Measurements from ENCODE around the gene PTPRE.

PTPRE gene

DNA sequence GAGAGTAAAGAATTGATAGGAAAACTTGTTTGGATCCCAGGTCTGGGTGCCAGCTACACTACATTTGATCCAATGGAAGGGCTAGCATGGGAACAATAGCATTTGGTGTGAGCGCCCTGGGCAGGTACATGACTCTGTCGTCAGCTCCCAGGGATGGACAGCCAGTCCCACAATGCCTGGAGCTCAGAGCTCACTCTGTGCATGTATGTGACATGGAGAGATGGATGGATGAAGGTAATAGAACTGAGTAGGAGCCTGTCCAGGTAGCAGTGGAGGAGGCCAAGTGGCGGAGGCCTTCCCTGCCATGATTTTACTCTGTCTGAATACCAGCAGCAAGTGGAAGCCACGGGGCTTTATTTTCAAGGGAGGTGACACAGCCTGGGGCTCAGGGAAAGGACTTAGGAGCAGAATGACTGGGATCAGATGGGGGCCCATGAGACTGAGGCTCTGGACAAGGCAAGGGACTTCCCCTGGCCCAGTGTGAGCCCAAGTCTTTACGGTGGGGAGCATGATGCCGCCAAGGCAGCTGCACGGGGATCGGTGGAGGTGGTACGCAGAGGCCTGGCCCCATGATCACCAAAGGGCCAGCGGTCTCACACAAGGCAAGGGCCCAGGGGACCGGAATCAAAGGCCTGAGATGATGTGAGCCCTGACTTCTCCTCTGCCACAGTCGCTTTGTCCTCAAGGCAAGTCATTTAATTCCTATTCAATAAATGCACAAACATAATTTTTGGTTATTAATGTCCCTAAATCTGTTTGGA, 5.9 kb downstream of the PTPRE start:
- Histone ChIP-seq H3K4me1 (ENCODE audit: control insufficient read depth, insufficient read depth, low read length) (no peaks in the 10 kb centered on the region), H3K9ac (ENCODE audit: low read length) (no peak overlapping the region), H3K27ac (ENCODE audit: low read depth, low read length) (no peak overlapping the region), H3K4me3 (ENCODE audit: low read length) (no peak overlapping the region), H3K27me3 (ENCODE audit: control insufficient read depth, insufficient read depth, low read length) (no peaks in the 10 kb centered on the region), H3K36me3 (ENCODE audit: control insufficient read depth, insufficient read depth, low read length) (no peaks in the 10 kb centered on the region)

DNA sequence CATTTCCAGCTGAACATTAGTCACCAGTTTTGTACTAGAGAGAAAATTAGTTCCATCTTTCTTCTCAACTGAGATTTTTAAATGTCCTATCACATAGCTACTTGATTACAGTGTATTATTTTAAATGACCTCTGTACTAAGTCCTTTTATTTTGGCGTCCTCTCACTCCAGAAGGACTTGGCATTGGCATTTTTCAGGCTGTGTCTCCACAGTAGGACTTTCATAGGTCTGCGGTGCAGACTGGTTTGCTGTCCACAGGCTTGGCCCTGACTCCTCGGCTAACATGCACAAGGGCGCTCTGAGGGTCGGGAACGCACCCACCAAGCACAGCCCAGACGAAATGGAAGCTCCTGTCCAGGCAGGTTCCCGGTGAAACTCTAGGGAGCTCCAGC, 6.5 kb downstream of the PTPRE start:
- Histone ChIP-seq H3K4me1 (ENCODE audit: control insufficient read depth, insufficient read depth, low read length) (no peaks in the 10 kb centered on the region), H3K27me3 (ENCODE audit: control insufficient read depth, insufficient read depth, low read length) (no peaks in the 10 kb centered on the region), H3K9ac (ENCODE audit: low read length) (no peak overlapping the region), H3K27ac (ENCODE audit: low read depth, low read length) (no peak overlapping the region), H3K4me3 (ENCODE audit: low read length) (no peak overlapping the region), H3K36me3 (ENCODE audit: control insufficient read depth, insufficient read depth, low read length) (no peaks in the 10 kb centered on the region)

DNA sequence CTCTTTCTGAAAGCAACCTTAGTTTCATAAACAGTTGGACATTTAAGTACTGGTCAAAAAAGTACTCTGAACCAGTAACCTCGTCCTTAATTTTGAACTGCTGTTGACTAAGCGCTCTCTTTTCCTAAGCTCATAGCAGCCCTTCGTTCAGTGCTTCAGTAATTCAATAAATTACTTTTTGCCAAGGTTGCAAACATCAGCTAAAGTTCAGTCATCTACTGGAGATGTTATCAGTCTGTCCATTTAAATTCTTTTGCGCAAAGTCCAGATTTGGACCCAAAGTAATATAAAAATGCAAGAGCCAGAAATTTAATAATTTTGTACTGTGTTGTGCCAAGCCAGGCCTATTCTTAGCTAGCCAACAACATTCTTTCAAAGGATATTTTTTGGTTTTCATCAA, 8.4 kb downstream of the PTPRE start:
- peaks cover 3% of the 10 kb centered on the region for H3K4me1 ChIP-seq (ENCODE audit: control insufficient read depth, insufficient read depth, low read length)

DNA sequence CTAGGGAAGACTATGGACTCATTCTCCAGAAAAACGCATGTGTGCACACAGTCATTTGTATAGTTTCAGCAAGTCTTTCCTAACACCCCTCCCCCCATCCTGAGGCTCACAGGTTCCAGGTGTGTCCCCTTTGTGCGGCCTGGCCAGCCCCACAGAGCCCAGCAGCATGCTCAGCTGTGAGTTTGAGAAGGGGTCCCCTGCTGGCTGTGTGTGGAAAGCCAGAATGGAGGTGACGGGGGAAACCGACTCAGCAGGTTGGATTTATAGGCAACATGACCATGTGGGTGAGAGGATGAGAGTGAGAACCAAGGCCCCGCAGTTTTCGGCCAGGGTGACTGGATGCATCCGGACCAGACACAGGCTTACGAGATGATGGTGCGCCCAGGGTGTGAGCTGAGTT, 9.9 kb downstream of the PTPRE start:
- H3K4me3 ChIP-seq (ENCODE audit: low read length), result no peak overlapping the region
- no peak overlapping the region for H3K27ac ChIP-seq (ENCODE audit: low read depth, low read length)
- no peaks in the 10 kb centered on the region for H3K27me3 ChIP-seq (ENCODE audit: control insufficient read depth, insufficient read depth, low read length)
- H3K4me1 ChIP-seq (ENCODE audit: control insufficient read depth, insufficient read depth, low read length), result peaks cover 4% of the 10 kb centered on the region
- no peaks in the 10 kb centered on the region for H3K36me3 ChIP-seq (ENCODE audit: control insufficient read depth, insufficient read depth, low read length)
- no peak overlapping the region for H3K9ac ChIP-seq (ENCODE audit: low read length)

More for the DNA sequence above, 8.4 kb downstream of the PTPRE start:
- Histone ChIP-seq H3K9ac (ENCODE audit: low read length) (no peak overlapping the region), H3K27ac (ENCODE audit: low read depth, low read length) (no peak overlapping the region), H3K4me3 (ENCODE audit: low read length) (no peak overlapping the region), H3K36me3 (ENCODE audit: control insufficient read depth, insufficient read depth, low read length) (no peaks in the 10 kb centered on the region), H3K27me3 (ENCODE audit: control insufficient read depth, insufficient read depth, low read length) (no peaks in the 10 kb centered on the region)

DNA sequence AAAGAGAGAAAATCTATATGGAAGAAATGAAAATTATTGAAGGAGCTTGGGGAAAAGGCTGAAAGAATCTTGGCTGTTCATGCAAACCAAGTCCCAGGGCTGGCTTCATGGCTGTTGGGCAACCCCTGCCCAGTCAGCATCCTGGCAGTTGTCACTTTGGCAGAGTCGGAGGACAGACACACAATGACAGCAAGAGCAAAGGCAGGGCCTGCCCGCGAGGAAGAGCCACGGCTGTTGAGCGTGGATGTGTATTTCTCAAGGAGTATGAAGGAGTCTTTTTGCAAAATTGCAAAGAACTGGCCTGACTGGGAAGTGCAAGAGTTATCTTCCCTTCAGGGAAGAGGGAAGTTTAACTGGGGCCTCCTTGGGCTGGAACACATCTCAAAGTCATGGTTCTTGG, 11.7 kb downstream of the PTPRE start:
- no peaks in the 10 kb centered on the region for H3K27me3 ChIP-seq (ENCODE audit: control insufficient read depth, insufficient read depth, low read length)
- peaks cover 4% of the 10 kb centered on the region for H3K4me1 ChIP-seq (ENCODE audit: control insufficient read depth, insufficient read depth, low read length)
- H3K27ac ChIP-seq (ENCODE audit: low read depth, low read length), result no peak overlapping the region
- no peaks in the 10 kb centered on the region for H3K36me3 ChIP-seq (ENCODE audit: control insufficient read depth, insufficient read depth, low read length)
- H3K4me3 ChIP-seq (ENCODE audit: low read length), result no peak overlapping the region
- H3K9ac ChIP-seq (ENCODE audit: low read length), result no peak overlapping the region

DNA sequence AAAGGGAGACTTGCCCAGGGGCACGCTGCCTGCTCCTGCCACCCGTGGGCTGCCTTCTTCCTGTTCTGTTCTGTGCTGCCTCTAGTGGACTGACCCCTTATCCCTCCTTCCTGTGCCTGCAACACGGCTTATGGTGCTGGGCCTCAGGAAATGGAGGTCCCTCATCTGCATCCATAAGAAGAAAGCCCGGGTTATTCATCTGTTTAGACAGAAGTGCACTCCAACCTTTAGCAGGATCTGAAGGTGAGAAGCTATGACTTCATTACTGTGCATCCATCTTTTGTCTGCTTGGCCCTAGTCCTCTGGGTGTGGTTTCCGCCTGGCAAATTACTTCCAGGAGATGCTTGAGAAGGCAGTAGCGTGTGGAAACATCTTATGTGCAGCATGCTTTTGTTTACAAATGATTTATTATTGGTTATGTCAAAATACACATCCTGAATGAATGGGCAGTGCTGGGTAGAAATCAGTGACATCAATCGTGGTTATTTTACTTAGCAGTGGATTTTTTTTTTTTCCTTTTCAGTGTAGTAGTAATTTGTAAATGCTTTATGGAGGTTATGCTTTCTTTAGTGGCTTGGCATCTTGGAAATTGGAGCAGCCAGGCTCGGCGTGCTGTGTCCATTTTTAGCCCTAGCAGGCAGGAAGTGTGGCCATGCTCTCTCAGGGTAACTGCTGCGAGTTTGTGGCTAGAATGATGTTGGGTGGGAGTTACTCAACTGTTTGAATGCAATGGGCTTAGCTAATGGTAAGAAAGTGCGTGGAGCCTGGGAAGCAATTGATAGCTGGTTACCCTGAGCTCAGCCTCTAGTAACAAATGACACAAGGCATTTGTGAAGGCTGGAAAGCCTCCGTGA, 12.7 kb downstream of the PTPRE start:
- Histone ChIP-seq H3K27me3 (ENCODE audit: control insufficient read depth, insufficient read depth, low read length) (no peaks in the 10 kb centered on the region), H3K4me3 (ENCODE audit: low read length) (no peak overlapping the region), H3K27ac (ENCODE audit: low read depth, low read length) (no peak overlapping the region), H3K36me3 (ENCODE audit: control insufficient read depth, insufficient read depth, low read length) (no peaks in the 10 kb centered on the region), H3K9ac (ENCODE audit: low read length) (no peak overlapping the region), H3K4me1 (ENCODE audit: control insufficient read depth, insufficient read depth, low read length) (peaks cover 4% of the 10 kb centered on the region)

DNA sequence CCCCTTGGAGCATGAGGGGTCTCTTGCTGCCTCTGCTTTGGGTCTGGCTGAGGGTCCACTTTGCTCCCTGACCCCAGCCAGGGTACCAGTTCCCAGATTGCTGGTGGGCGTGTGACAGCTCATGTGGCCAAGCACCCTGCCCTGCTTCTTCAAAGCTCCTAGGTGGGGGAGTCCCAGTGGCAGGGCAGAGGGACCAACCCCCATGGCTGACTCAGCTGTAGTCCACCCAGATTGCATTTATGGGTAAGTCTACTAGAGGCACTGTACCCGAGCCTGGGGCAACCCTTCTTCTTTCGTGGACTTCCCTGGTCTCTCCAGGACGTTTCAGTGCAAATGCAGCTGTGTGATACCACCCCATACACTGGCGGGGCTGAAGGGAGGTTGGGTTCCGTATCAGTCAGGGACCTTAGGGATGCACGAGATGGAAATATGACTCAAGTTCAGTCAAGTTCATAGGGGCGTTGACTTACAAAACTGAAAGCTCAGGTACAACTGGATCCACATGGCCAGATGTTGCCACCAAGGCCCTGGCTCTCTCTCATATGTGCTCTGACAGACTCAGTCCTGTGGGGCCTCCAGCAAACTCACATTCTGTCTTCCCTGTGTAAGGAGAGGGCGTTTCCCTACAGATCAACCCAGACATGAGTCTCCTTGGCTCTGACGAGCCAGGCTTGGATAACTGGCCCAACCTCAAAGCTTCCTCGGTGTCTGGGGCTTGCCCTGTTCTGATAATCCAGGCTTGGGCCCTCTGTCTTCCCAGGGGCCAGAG, 13.6 kb downstream of the PTPRE start:
- Histone ChIP-seq H3K9ac (ENCODE audit: low read length) (no peak overlapping the region), H3K4me3 (ENCODE audit: low read length) (no peak overlapping the region), H3K27me3 (ENCODE audit: control insufficient read depth, insufficient read depth, low read length) (no peaks in the 10 kb centered on the region), H3K36me3 (ENCODE audit: control insufficient read depth, insufficient read depth, low read length) (no peaks in the 10 kb centered on the region), H3K27ac (ENCODE audit: low read depth, low read length) (no peak overlapping the region), H3K4me1 (ENCODE audit: control insufficient read depth, insufficient read depth, low read length) (peaks cover 4% of the 10 kb centered on the region)

DNA sequence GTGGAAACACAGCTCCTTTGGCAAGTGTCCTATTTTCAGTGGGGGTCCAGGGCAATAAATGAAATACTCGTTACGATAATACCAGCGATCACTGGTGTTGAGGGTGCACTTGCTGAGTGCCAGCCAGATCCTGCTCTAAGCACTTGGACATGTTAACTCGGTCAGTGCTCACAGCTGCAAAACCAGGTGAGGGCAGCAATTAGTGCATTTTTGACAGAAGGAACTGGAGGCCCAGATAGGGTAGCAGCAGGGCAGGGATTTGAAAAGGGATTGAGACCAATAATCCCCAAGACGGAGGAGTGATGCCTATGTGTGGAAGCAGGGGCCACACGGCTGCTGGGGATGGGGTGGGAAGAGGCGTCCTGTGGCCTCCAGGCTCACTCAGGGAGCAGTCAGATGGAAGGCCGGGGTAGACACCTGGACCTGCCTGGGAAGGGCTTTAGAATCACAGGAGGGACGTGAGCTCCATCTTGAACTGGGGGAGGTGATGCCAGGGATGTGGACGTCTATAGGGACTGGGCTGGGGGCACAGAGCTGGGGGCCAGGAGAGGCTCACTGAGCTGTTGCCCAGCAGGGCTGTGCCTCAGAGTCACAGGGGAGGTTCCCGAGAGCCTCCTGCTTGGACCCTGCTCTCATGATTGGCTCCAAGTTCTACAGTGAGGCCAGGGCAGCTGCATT, 14.3 kb downstream of the PTPRE start:
- Histone ChIP-seq H3K4me3 (ENCODE audit: low read length) (no peak overlapping the region), H3K4me1 (ENCODE audit: control insufficient read depth, insufficient read depth, low read length) (peaks cover 4% of the 10 kb centered on the region), H3K27me3 (ENCODE audit: control insufficient read depth, insufficient read depth, low read length) (no peaks in the 10 kb centered on the region), H3K27ac (ENCODE audit: low read depth, low read length) (no peak overlapping the region), H3K9ac (ENCODE audit: low read length) (no peak overlapping the region), H3K36me3 (ENCODE audit: control insufficient read depth, insufficient read depth, low read length) (no peaks in the 10 kb centered on the region)

DNA sequence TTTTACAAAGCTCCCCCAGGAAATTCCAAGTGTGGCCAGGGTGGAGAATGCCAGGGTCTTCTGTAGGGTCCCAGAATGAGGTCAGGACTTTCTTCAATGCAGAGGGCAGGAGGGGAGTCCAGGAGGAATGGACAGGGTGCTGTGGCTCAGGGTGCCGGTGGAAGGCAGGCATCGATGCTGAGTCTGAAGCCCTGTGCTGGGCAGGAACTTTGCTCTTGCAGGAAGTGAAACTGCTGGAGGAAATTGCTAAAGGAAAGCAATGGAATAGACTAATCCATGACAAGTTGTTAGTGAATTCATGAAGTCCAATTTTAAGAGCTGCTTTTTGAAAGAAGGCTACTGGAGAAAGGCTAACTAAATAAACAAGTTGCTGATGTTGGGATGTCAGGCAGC, 14.8 kb downstream of the PTPRE start:
- Histone ChIP-seq H3K4me1 (ENCODE audit: control insufficient read depth, insufficient read depth, low read length) (peaks cover 4% of the 10 kb centered on the region), H3K27me3 (ENCODE audit: control insufficient read depth, insufficient read depth, low read length) (no peaks in the 10 kb centered on the region), H3K36me3 (ENCODE audit: control insufficient read depth, insufficient read depth, low read length) (no peaks in the 10 kb centered on the region), H3K27ac (ENCODE audit: low read depth, low read length) (no peak overlapping the region), H3K9ac (ENCODE audit: low read length) (no peak overlapping the region), H3K4me3 (ENCODE audit: low read length) (no peak overlapping the region)

DNA sequence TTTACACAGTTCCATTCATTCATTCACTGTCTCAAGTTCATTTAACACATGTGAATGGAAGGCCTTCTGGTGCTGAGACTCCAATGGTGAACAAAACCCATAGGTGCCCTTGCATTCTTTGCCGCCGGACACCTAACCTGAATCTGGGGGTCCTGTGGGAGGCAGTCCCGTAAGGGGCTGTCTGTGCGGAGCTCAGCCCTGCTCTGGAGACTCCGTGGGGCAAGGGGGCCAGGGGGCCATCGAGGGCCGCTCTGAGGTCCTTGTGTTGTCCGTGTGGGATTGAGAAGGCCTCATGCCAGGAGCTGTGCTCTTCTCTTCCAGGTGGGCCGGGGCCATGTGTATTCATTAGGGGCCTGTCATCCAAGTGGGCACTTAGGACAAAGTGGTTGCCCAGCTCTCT, 15.3 kb downstream of the PTPRE start:
- Histone ChIP-seq H3K27ac (ENCODE audit: low read depth, low read length) (no peak overlapping the region), H3K36me3 (ENCODE audit: control insufficient read depth, insufficient read depth, low read length) (no peaks in the 10 kb centered on the region), H3K4me1 (ENCODE audit: control insufficient read depth, insufficient read depth, low read length) (peaks cover 4% of the 10 kb centered on the region), H3K9ac (ENCODE audit: low read length) (no peak overlapping the region), H3K4me3 (ENCODE audit: low read length) (no peak overlapping the region), H3K27me3 (ENCODE audit: control insufficient read depth, insufficient read depth, low read length) (no peaks in the 10 kb centered on the region)

DNA sequence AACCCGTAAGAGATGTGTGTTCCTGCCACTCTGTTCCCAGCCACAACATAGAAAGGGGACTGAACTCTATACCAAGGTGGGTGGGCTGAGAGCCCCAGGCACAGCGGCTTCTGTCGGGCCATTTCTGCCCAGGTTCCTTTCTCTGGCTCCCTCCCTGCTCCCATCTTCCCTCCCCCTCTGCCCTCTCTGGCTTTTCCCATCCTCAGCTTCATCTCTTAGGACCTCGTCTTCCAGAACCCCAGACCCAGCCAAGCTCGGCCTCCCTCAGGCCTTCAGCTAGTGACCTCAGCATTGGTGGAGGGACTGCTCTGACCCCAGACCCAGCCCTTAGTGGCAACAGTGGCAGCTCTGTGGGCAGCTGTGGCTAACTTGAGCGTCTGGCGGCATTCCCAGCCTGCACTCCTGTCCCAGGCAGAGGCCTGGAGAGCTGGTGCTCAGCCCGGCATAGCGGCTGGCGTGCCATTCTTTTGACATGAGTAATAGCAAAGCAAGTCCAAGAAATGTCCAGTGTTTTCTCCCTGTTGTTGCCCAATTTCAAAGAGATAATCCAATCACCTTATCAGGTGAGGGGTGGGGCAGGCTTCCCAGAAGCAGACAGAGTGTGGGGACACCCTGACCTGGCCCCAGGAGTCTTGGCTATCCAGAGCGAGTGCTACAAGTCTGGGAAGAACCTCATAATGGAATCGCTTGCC, 15.9 kb downstream of the PTPRE start:
- no peak overlapping the region for H3K4me3 ChIP-seq (ENCODE audit: low read length)
- peak overlapping the region; percentile 22 for H3K27ac ChIP-seq (ENCODE audit: low read depth, low read length)
- no peak overlapping the region for H3K9ac ChIP-seq (ENCODE audit: low read length)
- no peaks in the 10 kb centered on the region for H3K27me3 ChIP-seq (ENCODE audit: control insufficient read depth, insufficient read depth, low read length)
- no peaks in the 10 kb centered on the region for H3K36me3 ChIP-seq (ENCODE audit: control insufficient read depth, insufficient read depth, low read length)
- H3K4me1 ChIP-seq (ENCODE audit: control insufficient read depth, insufficient read depth, low read length), result peaks cover 4% of the 10 kb centered on the region
